SK-N-SH (cell line): Measurements from ENCODE around the gene TNFRSF4.

Experiments
- CTCF ChIP-seq: fragments of 200-600 bp; sonication (generic); IDR thresholded peaks from 2 replicates; pipeline ENCODE4 v1.6.1; 2017; ENCODE audit warnings: antibody characterized with exemption, mild to moderate bottlenecking, moderate library complexity
- EZH2phosphoT487 ChIP-seq: fragments of 200-600 bp; sonication (generic); IDR thresholded peaks from 2 replicates; pipeline ENCODE4 v1.6.1; 2017; ENCODE audit warnings: low read depth, mixed run types, mild to moderate bottlenecking, antibody characterized with exemption, moderate library complexity, borderline replicate concordance
- GABPA ChIP-seq: IDR thresholded peaks from 2 replicates; pipeline ENCODE4 v1.4.0; 2012; ENCODE audit warnings: low read depth, mild to moderate bottlenecking
- POLR2AphosphoS5 ChIP-seq: IDR thresholded peaks from 2 replicates; pipeline ENCODE4 v1.6.1; 2012; ENCODE audit warnings: low read depth, low read length
- SMC3 ChIP-seq: IDR thresholded peaks from 2 replicates; pipeline ENCODE4 v1.6.1; 2012; ENCODE audit warnings: low read depth, low read length, improper control_type of control experiment
- TEAD4 ChIP-seq: IDR thresholded peaks from 2 replicates; pipeline ENCODE4 v1.4.0; 2012; ENCODE audit warnings: mild to moderate bottlenecking, borderline replicate concordance; ENCODE audit not compliant: insufficient read depth
- YY1 ChIP-seq: IDR thresholded peaks from 2 replicates; pipeline ENCODE4 v1.4.0; 2012; ENCODE audit warnings: low read depth, mild to moderate bottlenecking
- ZBTB33 ChIP-seq: IDR thresholded peaks from 2 replicates; pipeline ENCODE4 v1.4.0; 2012; ENCODE audit warnings: low read depth, borderline replicate concordance

- TF ChIP-seq SMC3 (no peak), EZH2phosphoT487 (no peak), TEAD4 (no peak), CTCF (no peak), GABPA (no peak), POLR2AphosphoS5 (no peak), YY1 (no peak), ZBTB33 (no peak)
Measured at GRCh38 chr1:1237874-1238701, 24.1 kb upstream of the TNFRSF4 start.
